ENCODE results near the gene PIK3CD.
A peak's percentile ranks its signal among the peaks of the same experiment; 100 is the strongest.

PIK3CD gene

GRCh38 chr1:9687874-9688582, 36.5 kb downstream of the PIK3CD start:
- H3K4me1 ChIP-seq (ENCODE audit: control insufficient read depth, insufficient read depth, low read length) = peaks cover 20% of the 10 kb centered on the region

GRCh38 chr1:9688599-9688998, 37.1 kb downstream of the PIK3CD start:
- Histone ChIP-seq H3K36me3 (ENCODE audit: control insufficient read depth, insufficient read depth, low read length) (no peaks in the 10 kb centered on the region), H3K27me3 (ENCODE audit: control insufficient read depth, insufficient read depth, low read length) (peaks cover 9% of the 10 kb centered on the region), H3K4me1 (ENCODE audit: control insufficient read depth, insufficient read depth, low read length) (peaks cover 20% of the 10 kb centered on the region), H3K4me3 (ENCODE audit: low read depth, low read length) (peak overlapping the region; percentile 82), H3K9ac (ENCODE audit: low read depth, low read length) (no peak overlapping the region), H3K9me3 (ENCODE audit: control insufficient read depth, insufficient read depth, low read length) (no peaks in the 10 kb centered on the region)

More at GRCh38 chr1:9687874-9688582, 36.5 kb downstream of the PIK3CD start:
- no peaks in the 10 kb centered on the region for H3K9me3 ChIP-seq (ENCODE audit: control insufficient read depth, insufficient read depth, low read length)
- H3K27me3 ChIP-seq (ENCODE audit: control insufficient read depth, insufficient read depth, low read length) = peaks cover 9% of the 10 kb centered on the region
- H3K9ac ChIP-seq (ENCODE audit: low read depth, low read length) = peak overlapping the region; percentile 26
- peak overlapping the region; percentile 82 for H3K4me3 ChIP-seq (ENCODE audit: low read depth, low read length)
- no peaks in the 10 kb centered on the region for H3K36me3 ChIP-seq (ENCODE audit: control insufficient read depth, insufficient read depth, low read length)

- H3K9me3 ChIP-seq (ENCODE audit: control insufficient read depth, insufficient read depth, low read length) = no peaks in the 10 kb centered on the region
- peaks cover 9% of the 10 kb centered on the region for H3K27me3 ChIP-seq (ENCODE audit: control insufficient read depth, insufficient read depth, low read length)
- peak overlapping the region; percentile 82 for H3K4me3 ChIP-seq (ENCODE audit: low read depth, low read length)
- no peak overlapping the region for H3K9ac ChIP-seq (ENCODE audit: low read depth, low read length)
- H3K36me3 ChIP-seq (ENCODE audit: control insufficient read depth, insufficient read depth, low read length) = no peaks in the 10 kb centered on the region
- peaks cover 20% of the 10 kb centered on the region for H3K4me1 ChIP-seq (ENCODE audit: control insufficient read depth, insufficient read depth, low read length)
Measured at GRCh38 chr1:9689011-9689706, 37.6 kb downstream of the PIK3CD start.

- no peaks in the 10 kb centered on the region for H3K9me3 ChIP-seq (ENCODE audit: control insufficient read depth, insufficient read depth, low read length)
- H3K4me3 ChIP-seq (ENCODE audit: low read depth, low read length) = peak overlapping the region; percentile 75
- peaks cover 9% of the 10 kb centered on the region for H3K27me3 ChIP-seq (ENCODE audit: control insufficient read depth, insufficient read depth, low read length)
- peaks cover 20% of the 10 kb centered on the region for H3K4me1 ChIP-seq (ENCODE audit: control insufficient read depth, insufficient read depth, low read length)
- no peaks in the 10 kb centered on the region for H3K36me3 ChIP-seq (ENCODE audit: control insufficient read depth, insufficient read depth, low read length)
- peak overlapping the region; percentile 73 for H3K9ac ChIP-seq (ENCODE audit: low read depth, low read length)
Measured at GRCh38 chr1:9689971-9690381, 38.4 kb downstream of the PIK3CD start.

- peaks cover 20% of the 10 kb centered on the region for H3K4me1 ChIP-seq (ENCODE audit: control insufficient read depth, insufficient read depth, low read length)
- H3K9ac ChIP-seq (ENCODE audit: low read depth, low read length) = peak overlapping the region; percentile 73
- peaks cover 9% of the 10 kb centered on the region for H3K27me3 ChIP-seq (ENCODE audit: control insufficient read depth, insufficient read depth, low read length)
- no peaks in the 10 kb centered on the region for H3K36me3 ChIP-seq (ENCODE audit: control insufficient read depth, insufficient read depth, low read length)
- H3K4me3 ChIP-seq (ENCODE audit: low read depth, low read length) = peak overlapping the region; percentile 75
- H3K9me3 ChIP-seq (ENCODE audit: control insufficient read depth, insufficient read depth, low read length) = no peaks in the 10 kb centered on the region
Measured at GRCh38 chr1:9690440-9691107, 39.0 kb downstream of the PIK3CD start.

- Histone ChIP-seq H3K36me3 (ENCODE audit: control insufficient read depth, insufficient read depth, low read length) (no peaks in the 10 kb centered on the region), H3K4me3 (ENCODE audit: low read depth, low read length) (no peak overlapping the region), H3K9me3 (ENCODE audit: control insufficient read depth, insufficient read depth, low read length) (no peaks in the 10 kb centered on the region), H3K9ac (ENCODE audit: low read depth, low read length) (no peak overlapping the region), H3K27me3 (ENCODE audit: control insufficient read depth, insufficient read depth, low read length) (peaks cover 9% of the 10 kb centered on the region), H3K4me1 (ENCODE audit: control insufficient read depth, insufficient read depth, low read length) (peaks cover 20% of the 10 kb centered on the region)
Measured at GRCh38 chr1:9691108-9691445, 39.5 kb downstream of the PIK3CD start.

GRCh38 chr1:9691691-9692090, 40.2 kb downstream of the PIK3CD start:
- Histone ChIP-seq H3K4me3 (ENCODE audit: low read depth, low read length) (no peak overlapping the region), H3K27me3 (ENCODE audit: control insufficient read depth, insufficient read depth, low read length) (peaks cover 9% of the 10 kb centered on the region), H3K36me3 (ENCODE audit: control insufficient read depth, insufficient read depth, low read length) (no peaks in the 10 kb centered on the region), H3K9me3 (ENCODE audit: control insufficient read depth, insufficient read depth, low read length) (no peaks in the 10 kb centered on the region), H3K9ac (ENCODE audit: low read depth, low read length) (no peak overlapping the region), H3K4me1 (ENCODE audit: control insufficient read depth, insufficient read depth, low read length) (peaks cover 20% of the 10 kb centered on the region)

- Histone ChIP-seq H3K36me3 (ENCODE audit: control insufficient read depth, insufficient read depth, low read length) (no peaks in the 10 kb centered on the region), H3K4me3 (ENCODE audit: low read depth, low read length) (no peak overlapping the region), H3K9ac (ENCODE audit: low read depth, low read length) (no peak overlapping the region), H3K27me3 (ENCODE audit: control insufficient read depth, insufficient read depth, low read length) (no peaks in the 10 kb centered on the region), H3K4me1 (ENCODE audit: control insufficient read depth, insufficient read depth, low read length) (peaks cover 8% of the 10 kb centered on the region), H3K9me3 (ENCODE audit: control insufficient read depth, insufficient read depth, low read length) (no peaks in the 10 kb centered on the region)
Measured at GRCh38 chr1:9696793-9697192, 45.3 kb downstream of the PIK3CD start.

GRCh38 chr1:9699361-9699760, 47.8 kb downstream of the PIK3CD start:
- Histone ChIP-seq H3K36me3 (ENCODE audit: control insufficient read depth, insufficient read depth, low read length) (no peaks in the 10 kb centered on the region), H3K9ac (ENCODE audit: low read depth, low read length) (no peak overlapping the region), H3K4me1 (ENCODE audit: control insufficient read depth, insufficient read depth, low read length) (peaks cover 6% of the 10 kb centered on the region), H3K9me3 (ENCODE audit: control insufficient read depth, insufficient read depth, low read length) (no peaks in the 10 kb centered on the region), H3K27me3 (ENCODE audit: control insufficient read depth, insufficient read depth, low read length) (no peaks in the 10 kb centered on the region), H3K4me3 (ENCODE audit: low read depth, low read length) (no peak overlapping the region)

GRCh38 chr1:9700340-9700739, 48.8 kb downstream of the PIK3CD start:
- peaks cover 6% of the 10 kb centered on the region for H3K4me1 ChIP-seq (ENCODE audit: control insufficient read depth, insufficient read depth, low read length)
- H3K27me3 ChIP-seq (ENCODE audit: control insufficient read depth, insufficient read depth, low read length) = no peaks in the 10 kb centered on the region
- no peaks in the 10 kb centered on the region for H3K36me3 ChIP-seq (ENCODE audit: control insufficient read depth, insufficient read depth, low read length)
- no peak overlapping the region for H3K9ac ChIP-seq (ENCODE audit: low read depth, low read length)
- no peak overlapping the region for H3K4me3 ChIP-seq (ENCODE audit: low read depth, low read length)
- H3K9me3 ChIP-seq (ENCODE audit: control insufficient read depth, insufficient read depth, low read length) = no peaks in the 10 kb centered on the region

- Histone ChIP-seq H3K9me3 (ENCODE audit: control insufficient read depth, insufficient read depth, low read length) (no peaks in the 10 kb centered on the region), H3K36me3 (ENCODE audit: control insufficient read depth, insufficient read depth, low read length) (no peaks in the 10 kb centered on the region), H3K4me1 (ENCODE audit: control insufficient read depth, insufficient read depth, low read length) (peaks cover 6% of the 10 kb centered on the region), H3K4me3 (ENCODE audit: low read depth, low read length) (no peak overlapping the region), H3K27me3 (ENCODE audit: control insufficient read depth, insufficient read depth, low read length) (no peaks in the 10 kb centered on the region), H3K9ac (ENCODE audit: low read depth, low read length) (no peak overlapping the region)
Measured at GRCh38 chr1:9701665-9702064, 50.1 kb downstream of the PIK3CD start.

GRCh38 chr1:9703165-9703509, 51.6 kb downstream of the PIK3CD start:
- Histone ChIP-seq H3K4me1 (ENCODE audit: control insufficient read depth, insufficient read depth, low read length) (peaks cover 6% of the 10 kb centered on the region), H3K36me3 (ENCODE audit: control insufficient read depth, insufficient read depth, low read length) (no peaks in the 10 kb centered on the region), H3K9me3 (ENCODE audit: control insufficient read depth, insufficient read depth, low read length) (no peaks in the 10 kb centered on the region)

More at GRCh38 chr1:9703165-9703509, 51.6 kb downstream of the PIK3CD start:
- no peaks in the 10 kb centered on the region for H3K27me3 ChIP-seq (ENCODE audit: control insufficient read depth, insufficient read depth, low read length)
- H3K4me3 ChIP-seq (ENCODE audit: low read depth, low read length) = no peak overlapping the region
- H3K9ac ChIP-seq (ENCODE audit: low read depth, low read length) = no peak overlapping the region

Measured in iPS-15b (cell line).